Activated CD4-positive, CD25-positive, alpha-beta regulatory T cell treated with anti-CD3 and anti-CD28 coated beads, Interleukin-2, amount 50 U/mL, for 72 hours (primary cell): ENCODE measurements around the gene ARL16.

Experiments
- DNase-seq: peaks from one replicate; pipeline ENCODE4 v3.0.0; 2021

Gene ARL16, protein sequence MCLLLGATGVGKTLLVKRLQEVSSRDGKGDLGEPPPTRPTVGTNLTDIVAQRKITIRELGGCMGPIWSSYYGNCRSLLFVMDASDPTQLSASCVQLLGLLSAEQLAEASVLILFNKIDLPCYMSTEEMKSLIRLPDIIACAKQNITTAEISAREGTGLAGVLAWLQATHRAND

DNA sequence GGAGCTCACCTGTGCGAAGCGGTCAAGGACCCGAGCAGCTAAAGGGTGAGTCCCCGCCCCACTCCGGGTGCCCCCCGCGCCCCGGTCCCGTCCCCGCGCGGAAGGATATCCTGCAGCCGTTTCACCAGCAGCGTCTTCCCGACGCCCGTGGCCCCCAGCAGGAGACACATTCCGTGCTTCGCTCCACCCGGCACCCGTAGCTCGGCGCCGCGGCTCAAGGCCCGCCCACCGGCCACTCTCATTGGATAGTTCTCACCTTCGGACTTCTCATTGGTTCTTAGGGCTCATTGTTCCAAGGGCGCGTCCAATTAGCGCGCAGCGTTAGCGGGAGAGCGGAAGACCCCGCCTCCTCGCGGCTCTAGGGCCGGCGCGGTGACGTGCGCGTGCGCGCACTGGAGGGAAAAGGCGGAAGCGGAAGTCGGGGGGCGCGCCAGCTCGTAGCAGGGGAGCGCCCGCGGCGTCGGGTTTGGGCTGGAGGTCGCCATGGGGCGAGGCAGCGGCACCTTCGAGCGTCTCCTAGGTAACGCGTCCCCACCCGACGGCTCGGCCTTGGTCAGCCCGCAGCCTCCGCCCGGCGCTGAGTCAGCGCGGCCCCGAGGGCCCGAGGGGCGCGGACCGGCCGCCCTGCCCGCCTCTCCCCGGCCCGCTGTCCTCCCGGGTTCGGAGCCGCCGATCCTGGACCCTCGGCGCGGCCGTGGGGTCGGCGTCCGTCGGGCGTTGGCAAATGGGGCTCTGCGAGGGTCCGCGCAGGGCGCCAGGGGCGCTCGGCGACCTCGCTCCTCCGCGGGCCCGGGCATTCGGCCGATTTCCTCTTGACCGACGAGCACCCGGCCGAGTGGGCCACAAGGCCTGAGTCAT lies at the start of gene ARL16, which contains the start of gene HGS:
TSS of gene ARL16 (minus strand) at position 214 of the 858 bp plus-strand sequence. CDS start at position 170, 44 bp downstream.
TSS of gene HGS (plus strand) at position 428 of the 858 bp plus-strand sequence. CDS start at position 484, 56 bp downstream.
- DNase-seq: peak; percentile 98

DNA sequence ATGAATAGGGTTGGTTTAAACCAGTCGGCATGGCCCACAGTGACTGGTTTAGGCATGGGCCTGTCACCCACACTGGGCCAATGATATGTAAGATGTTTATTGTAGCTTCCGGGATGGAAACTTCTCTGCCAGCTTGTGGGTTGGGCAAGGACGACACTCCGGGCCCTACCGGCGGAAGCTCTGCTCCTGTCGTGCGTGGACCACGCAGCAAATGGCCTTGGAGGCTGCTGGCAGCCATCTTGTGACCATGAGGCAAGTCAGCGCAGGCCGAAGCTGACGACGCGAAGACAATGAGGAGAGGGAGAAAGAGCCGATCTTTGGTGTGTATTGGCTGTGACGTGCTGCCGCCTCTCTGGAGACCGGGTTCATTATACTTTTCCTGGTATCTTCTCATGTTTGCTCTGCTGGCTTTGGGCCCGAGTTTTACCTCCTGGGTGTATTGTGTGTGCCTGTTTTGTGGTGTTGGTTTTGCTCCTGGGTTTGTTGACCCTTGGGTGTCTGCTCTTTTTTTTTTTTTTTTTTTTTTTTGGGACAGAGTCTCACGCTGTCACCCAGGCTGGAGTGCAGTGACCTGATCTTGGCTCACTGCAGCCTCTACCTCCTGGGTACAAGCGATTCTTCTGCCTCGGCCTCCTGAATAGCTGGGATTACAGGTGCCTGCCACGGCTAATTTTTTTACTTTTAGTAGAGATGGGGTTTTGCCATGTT lies 43.9 kb upstream of the ARL16 start:
- DNase-seq: no peak

DNA sequence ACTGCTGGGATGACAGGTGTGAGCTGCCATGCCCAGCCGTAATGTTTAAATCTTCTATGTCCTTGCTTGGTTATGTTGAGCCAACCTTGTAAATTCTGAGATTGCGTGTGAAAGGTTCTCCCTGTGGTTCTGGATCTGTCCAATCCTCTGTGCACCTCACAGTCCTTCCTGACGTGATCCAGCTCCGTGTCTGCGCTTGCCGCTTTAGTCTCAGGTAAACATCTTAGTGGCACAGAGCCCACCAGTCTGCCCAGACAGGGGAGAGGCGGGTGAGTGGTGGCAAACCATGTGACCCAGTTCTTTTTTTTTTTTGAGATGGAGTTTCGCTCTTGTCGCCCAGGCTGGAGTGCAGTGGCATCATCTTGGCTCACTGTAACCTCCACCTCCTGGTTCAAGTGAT lies 42.4 kb upstream of the ARL16 start:
- no peak for DNase-seq

DNA sequence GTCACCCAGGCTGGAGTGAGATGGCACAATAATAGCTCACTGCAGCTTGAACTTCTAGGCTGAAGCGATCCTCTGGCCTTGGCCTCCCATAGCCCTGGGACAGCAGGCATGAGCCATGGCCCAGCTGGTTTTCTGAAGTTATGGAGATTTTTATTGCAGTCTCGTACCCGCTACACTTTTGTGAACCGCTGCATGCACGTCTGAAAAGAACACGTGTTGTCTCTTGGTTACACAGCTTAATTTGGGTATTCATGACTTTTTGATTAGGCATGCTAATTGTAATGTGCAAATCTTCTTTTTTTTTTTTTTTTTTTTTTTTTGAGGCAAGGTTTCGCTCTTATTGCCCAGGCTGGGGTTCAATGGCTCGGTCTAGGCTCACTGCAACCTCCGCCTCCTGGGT lies 41.8 kb upstream of the ARL16 start:
- DNase-seq: no peak

DNA sequence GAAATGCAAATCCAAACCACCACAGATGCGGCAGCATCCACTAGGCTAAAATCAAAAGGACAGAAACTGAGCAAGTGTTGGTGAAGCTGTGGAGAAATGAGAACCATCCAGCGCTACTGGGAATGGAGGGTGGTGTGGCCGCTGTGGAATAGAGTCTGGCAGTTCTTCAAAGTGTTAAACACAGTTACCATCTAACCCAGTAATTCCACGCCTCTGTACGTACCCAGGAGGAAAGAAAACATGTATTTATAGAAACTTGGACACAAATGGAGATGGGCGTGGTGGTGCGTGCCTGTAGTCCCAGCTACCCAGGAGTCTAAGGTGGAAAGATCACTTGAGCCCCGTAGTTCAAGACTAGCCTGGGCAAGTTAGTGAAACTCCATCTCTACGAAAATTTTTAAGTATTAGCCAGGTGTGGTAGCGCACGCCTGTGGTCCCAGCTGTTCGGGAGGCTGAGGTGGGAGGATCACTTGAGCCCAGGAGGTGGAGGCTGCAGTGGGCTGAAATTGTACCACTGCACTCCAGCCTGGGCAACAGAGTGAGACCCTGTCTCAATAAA lies 40.1 kb upstream of the ARL16 start:
- DNase-seq: no peak

DNA sequence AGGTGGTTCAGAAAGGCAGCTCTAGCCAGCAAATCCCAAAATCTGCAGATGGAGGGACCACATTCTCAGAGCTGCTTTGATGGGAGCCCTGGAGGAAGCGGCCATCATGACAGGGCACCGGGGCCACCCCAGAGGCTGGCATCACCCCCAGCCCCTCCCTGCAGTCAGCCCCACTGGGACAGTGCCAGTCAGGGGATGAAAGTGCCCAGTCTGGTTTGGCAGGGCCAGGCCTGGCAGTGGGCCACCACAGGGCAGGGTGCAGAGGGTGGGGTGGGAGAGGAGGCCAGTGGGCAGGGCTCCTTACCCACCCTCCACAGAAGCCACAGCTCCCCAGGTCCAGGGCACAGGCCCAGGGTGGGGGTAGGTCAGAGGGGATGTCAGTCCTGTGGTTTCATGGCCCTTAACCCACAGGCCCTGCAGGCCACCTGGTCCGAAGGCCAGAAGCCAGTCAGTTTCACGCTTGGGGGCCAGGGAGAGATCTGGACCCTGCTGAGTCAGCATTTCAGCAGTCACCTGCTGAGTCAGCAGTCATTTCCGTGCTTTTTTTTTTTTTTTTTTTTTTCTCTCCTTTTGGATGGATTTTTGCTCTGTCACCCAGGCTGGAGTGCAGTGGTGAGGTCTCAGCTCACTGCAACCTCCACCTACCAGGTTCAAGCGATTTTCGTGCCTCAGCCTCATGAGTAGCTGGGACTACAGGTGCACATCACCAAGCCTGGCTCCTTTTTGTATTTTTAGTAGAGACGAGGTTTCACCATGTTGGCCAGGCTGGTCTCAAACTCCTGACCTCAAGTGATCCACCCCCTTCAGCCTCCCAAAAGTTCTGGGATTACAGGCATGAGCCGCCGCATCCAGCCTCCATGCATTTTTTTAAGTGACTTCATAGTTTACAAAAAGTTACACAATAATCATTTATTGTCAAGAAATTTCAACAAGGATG lies 38.9 kb upstream of the ARL16 start:
- DNase-seq: no peak

DNA sequence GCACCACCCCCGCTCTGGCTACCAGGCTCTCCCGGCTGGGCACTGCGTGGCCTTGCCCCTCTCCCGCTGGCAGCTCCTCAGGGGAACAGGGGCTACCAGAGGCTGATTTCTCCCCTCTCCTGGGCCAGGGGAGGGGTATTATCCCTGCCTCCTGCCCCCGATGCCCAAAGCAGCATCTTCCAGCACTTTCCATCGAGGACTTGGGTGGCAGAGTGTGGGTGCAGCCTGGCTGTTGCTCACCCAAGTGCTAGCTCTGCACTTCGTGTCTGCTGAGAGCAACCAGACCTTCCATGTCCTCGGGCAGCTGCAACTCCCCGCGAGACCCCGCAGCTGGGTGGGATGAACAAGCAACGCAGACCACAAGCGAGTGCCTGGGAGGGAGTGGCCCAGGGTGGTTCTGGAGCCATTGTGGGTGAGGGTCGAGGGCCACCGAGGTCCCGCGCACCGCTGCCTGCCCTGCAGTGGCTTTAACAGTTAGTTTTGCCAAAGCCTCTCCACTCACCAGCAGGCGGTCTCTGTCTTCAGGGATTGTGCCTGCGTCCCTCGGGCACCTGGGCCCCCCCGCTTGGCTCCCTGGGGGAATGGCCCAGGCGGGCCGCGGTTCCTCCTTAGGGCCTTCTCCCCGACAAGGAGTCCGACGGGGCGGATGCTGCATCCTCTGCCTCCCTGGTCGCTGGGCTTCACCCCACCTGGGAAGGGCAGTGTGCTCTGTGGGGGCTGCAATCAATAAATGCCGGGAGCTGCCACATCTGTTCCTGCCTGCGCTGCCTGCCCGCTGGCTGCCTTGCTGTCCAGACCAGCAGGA lies 36.9 kb upstream of the ARL16 start:
- DNase-seq: no peak

DNA sequence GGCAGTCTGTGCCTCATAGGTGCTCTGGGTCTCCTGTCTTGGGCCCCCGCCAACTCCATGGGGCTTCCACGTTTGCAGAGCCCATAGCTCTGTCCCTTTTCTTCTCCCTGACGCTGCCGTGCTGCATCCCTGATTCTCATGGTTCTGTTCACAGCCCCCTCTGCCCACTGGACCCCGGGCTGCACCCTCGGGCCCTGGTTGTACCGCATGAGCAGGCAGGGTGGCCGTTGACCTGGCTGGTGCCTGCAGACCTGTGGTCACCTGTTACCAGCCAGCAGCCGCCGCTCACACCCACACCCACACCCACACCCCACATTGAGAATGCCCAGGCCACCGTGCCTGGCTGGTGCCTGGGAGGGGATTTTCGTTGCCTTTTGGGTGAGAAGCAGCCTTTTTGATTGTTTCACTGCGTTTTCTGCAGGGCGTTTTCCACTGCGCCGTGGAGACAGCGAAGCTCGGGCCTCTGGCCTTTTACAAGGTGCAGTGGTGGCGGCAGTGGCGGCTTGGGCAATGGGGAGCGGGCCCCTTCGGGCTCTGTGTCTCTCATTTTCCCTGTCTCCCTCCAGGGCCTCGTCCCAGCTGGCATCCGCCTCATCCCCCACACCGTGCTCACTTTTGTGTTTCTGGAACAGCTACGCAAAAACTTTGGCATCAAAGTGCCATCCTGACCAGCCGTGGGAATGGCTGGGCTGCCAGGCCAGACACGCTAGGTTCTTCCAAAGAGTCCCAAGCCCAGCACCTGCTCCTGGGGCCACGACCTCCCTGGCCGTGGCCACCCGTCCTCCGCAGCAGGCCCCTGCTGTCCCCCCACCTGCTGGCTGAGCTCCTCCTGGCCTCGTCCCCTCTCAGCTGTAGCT lies 36.0 kb upstream of the ARL16 start:
- DNase-seq: no peak

DNA sequence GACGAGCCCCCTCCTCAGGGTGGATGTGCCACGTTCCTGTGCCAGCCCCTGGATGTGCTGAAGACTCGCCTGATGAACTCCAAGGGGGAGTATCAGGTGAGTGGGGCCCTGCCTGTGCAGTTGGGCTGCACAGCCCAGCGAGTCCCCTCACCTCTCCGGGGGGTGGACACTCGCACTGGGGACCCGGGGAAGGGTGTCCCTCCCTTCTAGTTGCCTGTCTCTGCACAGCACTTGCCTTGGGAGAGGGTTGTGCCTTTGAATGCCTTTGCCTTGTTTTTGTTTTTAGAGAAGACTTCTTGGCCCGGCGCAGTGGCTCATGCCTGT lies 34.1 kb upstream of the ARL16 start:
- no peak for DNase-seq

DNA sequence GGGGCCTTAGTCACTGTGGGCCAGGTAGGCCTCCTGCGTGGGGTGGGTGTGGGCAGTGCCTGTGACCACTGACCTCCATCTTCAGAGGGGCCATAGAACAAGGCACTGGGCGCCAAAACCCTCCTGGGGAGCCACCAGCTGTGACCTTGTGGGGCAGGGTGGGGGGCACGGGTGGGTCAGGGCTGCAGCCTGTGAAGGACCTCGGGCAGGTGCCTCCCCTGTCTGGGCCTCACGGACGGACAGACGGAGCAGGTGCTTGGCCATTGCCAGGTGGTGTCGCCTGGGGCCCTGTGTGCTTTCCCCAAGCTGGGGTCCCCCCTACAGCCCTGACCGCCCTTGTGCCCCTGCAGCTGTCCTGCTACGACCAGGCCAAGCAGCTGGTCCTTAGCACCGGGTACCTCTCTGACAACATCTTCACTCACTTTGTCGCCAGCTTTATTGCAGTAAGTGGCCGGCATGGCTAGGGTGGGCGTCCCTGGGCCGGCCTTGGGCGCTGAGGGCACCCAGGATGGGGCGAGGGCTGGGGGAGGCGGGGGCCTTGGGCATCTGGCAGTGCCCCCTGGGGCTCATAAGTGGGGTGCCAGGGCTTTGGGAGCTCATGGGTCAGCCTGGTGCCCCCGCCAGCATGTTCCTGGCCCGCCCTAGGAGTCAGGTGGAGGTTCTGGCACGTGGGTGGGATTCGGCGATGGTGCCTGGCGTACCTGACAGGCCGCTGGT lies 33.6 kb upstream of the ARL16 start:
- no peak for DNase-seq

DNA sequence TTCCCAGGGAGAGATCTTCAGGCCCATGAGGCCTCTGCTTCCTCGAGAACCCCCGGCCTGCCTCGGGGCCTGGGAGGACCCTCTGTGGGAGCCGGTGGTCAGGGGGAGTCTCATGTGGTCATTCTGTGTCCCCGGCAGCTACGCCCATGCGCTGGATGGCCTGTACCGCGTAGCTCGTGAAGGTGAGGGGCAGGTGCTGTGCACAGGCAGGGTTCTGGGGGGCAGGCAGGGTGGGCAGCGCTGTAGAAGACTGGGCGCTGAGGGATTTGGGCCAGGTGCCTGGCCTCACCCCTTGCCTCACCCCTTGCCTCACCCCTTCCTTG lies 33.0 kb upstream of the ARL16 start:
- DNase-seq: no peak

DNA sequence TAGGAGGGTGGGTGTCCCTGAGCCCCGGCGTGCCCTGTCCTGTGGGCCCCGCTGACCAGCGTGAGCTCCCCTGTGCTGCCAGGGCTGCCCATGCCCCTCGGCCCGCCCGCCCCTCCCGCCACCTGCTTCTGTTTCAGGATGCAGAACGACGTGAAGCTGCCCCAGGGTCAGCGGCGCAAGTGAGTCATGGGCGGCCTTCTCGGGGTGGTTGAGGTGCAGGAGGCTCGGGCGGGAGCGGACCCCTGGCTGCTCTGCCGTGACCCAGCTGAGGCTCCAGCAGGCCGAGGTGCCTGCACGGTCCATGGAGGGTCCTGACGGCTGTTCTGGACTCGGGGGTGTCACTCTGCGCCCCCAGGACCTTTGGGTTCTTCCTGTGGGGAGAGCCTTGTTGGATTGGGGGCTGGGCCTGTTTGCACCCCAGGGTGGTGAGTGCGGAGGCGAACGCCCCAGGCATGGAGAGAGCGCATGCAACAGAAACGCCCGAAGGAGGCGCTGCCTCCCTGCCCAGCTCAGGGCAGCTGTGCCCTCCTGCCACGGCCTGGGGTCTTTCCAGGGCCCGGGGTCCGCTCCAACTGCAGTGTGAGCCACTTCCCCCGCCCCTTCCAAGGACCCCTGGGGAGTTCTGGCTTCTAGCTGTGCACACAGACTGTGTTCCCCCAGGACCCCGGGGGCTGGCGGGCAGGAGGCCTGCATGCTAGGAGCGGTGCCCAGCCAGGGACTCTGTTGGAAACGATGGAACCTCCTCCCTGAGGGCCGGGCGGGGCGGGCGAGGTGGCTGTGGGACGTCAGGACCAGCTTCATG lies 32.5 kb upstream of the ARL16 start:
- DNase-seq: no peak

DNA sequence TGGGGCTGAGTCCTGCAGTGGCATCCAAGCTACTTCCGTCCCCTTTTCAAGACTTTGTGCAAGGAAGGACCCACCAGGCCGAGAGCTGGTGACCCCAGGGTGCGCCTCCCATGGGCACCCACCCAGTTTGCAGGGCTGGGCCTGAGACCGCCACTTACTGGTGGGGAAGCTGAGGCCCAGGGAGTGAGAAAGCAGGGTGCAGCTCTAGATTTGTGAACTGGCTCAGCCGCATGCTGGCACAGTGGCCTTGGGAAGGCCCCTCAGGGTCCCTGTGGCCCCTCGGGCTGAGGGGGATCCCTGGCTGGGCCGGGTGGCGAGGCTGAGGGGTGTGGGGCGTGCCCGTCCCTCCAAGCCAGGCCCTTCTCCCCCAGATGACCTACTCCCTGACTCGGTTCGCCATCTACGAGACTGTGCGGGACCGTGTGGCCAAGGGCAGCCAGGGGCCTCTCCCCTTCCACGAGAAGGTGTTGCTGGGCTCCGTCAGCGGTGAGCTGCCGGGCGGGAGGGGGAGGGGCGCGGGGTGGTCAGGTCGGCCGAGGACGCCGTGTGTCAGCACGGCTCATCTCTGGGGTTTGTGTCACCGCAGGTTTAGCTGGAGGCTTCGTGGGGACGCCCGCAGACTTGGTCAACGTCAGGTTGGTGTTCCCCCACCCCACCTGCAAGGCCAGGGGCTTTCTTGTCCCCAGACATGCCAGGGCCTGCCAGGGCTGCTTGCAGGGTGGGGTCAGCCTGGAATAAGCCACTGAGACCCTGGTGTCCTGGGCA lies 31.7 kb upstream of the ARL16 start:
- DNase-seq: no peak

DNA sequence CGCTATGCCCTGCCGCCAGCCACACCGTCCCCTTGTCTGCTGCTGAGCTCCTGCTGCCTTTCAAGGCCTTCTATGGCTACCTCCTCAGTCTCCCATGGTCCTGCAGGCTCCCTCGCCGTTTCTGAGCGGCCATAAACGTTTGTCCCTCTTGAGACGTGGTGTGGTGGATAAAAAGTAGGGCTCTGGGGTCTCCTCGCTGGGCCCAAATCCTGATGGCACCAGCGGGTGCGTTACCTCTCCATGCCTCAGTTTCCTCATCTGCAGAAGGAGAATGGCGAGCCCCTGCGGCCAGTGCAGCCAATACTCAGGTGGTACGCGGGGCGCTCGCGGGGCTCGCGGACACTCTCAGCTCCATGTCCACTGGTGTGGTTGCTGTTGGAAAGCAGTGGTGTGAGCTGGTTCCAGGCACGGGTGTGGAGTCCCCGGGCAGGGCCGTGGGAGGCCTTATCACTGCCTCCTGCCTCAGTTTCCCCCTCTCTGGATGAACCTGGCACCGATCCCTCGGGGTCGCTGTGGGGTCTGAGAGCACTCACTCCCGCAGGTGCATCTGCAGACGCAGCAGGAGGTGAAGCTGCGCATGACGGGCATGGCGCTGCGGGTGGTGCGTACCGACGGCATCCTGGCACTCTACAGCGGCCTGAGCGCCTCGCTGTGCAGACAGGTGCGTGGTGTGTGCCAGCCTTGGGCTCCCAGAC lies 31.0 kb upstream of the ARL16 start:
- DNase-seq: no peak

DNA sequence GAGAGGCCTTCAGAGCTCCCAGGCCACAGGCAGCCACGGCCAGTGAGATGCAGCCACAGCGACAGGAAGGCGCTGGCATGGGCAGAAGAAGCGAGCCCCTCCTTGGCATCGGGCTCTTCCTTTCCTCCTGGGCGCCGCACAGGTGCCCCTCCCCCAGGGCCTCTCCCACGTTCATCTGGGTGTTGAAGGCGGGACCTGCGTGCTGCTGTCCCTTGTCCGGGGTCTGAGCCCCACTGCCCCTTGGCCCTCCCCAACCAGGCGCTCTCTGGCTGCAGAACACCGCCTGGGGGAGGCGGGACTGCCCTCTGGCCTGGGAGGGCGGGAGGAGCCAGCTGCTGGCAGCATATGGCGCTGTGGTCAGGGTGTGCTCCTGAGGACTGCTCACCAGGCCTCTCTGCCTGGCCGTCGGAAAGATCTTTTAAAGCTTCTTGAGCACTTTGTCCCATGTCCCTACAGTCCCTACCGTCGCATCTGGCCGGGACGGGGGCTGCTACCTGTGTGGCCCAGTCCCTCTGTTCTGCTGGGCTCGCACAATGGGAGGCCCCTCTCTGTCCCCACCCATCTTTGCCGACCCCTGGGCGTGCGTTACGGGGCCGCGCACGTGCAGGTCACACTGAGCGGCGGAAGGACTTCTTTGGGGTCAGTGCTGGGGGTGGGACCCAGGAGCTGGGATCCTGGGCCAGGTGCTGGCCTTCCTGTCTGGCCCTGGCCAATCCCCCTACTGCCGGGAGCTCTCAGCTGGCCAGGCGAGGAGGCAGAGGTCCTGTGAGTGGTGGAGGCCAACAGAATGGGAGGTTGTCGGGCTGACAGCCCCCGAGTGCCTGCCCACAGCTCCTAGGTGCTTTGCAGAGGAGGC lies 30.2 kb upstream of the ARL16 start:
- no peak for DNase-seq

DNA sequence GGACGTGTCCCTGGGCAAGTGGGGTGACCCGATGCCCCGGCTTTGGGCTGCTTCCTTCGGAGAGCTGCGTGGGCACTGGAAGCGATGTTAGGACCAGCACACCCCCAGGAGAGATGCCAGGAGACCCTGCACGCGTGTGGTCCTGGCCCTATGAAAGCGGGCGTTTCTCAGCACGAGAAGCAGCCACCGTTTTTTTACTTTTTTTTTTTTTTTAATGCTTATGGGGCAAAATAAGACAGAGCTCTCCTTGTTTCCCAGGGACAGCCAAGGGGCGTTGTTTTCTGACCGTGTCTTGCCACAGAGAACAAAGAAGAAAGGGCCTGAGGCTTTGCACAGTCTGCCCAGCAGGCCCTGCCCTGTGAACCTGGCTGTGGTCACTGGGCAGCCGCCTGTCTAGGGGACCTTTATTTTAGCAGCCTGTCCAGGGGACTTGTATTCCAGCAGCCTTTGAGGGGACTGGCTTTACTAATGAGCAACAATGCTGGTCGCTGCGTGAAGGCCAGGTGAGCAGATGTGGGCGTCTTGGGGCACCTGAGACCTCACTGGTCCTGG lies 29.5 kb upstream of the ARL16 start:
- no peak for DNase-seq
